ENCODE measurements around the gene RGS14. TPM values are rescaled to one million over a fixed set of nuclear protein-coding genes. Genes with fewer than 3 reads are reported as not detected.
"Not testable (repeated sequence)": the region's sequence is repeated elsewhere in the genome, so short reads cannot be mapped to it uniquely, and the experiment has no call there.

The RGS14 gene
- total and polyA plus RNA-seq, 2 donors (not counting 3 experiments of a cell fraction or from before 2014, with no cell fraction given): 4.3 to 7.3 TPM

- Histone ChIP-seq H3K9me3 (replicated peaks; ENCODE audit: control insufficient read depth, insufficient read depth, low read length) (no peaks in the 10 kb centered on the region), H3K9ac (replicated peaks; ENCODE audit: extremely low read depth, insufficient read depth, low read length) (no peak overlapping the region), H3K27me3 (ENCODE audit: control insufficient read depth in 2 of 2, insufficient read depth in 2 of 2, low read length in 2 of 2) (no peaks in the 10 kb centered on the region), H3K79me2 (ENCODE audit: control insufficient read depth, insufficient read depth, low read length) (no peaks in the 10 kb centered on the region), H4K20me1 (replicated peaks; ENCODE audit: control insufficient read depth, extremely low read depth, insufficient read depth, low read length) (no peaks in the 10 kb centered on the region), H3K4me1 (ENCODE audit: control insufficient read depth, extremely low read depth, insufficient read depth, low read length) (peaks cover 19% of the 10 kb centered on the region), H3K9me1 (replicated peaks; ENCODE audit: control insufficient read depth, extremely low read depth, insufficient read depth, low read length) (no peaks in the 10 kb centered on the region), H3K4me2 (ENCODE audit: insufficient read depth, low read length) (no peak overlapping the region), H3K4me3 (replicated peaks in 1 of 3; ENCODE audit: insufficient read depth in 1 of 3, low read depth in 1 of 3, low read length in 3 of 3) (no peak overlapping the region), H3K36me3 (ENCODE audit: control insufficient read depth in 2 of 2, extremely low read depth in 1 of 2, insufficient read depth in 2 of 2, low read length in 2 of 2) (no peaks in the 10 kb centered on the region), H2AFZ (ENCODE audit: low read depth, low read length) (no peak overlapping the region), H3K27ac (ENCODE audit: insufficient read depth, low read depth, low read length) (no peak overlapping the region)
- TF ChIP-seq, protein P1, sequence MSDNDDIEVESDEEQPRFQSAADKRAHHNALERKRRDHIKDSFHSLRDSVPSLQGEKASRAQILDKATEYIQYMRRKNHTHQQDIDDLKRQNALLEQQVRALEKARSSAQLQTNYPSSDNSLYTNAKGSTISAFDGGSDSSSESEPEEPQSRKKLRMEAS (IDR thresholded peaks at IDR 0.05; ENCODE audit: insufficient read depth, insufficient read length): no peak
- no peak for TF ChIP-seq CTCF (IDR thresholded peaks at IDR 0.05; ENCODE audit: extremely low read depth in 1 of 2, insufficient read depth in 1 of 2, low read depth in 1 of 2, low read length in 2 of 2)
- no peak for TF ChIP-seq JUN (IDR thresholded peaks at IDR 0.05; ENCODE audit: borderline replicate concordance, insufficient read depth, insufficient read length, low read depth)
- TF ChIP-seq MYC (IDR thresholded peaks at IDR 0.05; ENCODE audit: low read depth, low read length): no peak
- no peak for TF ChIP-seq FOS (IDR thresholded peaks at IDR 0.05; ENCODE audit: borderline replicate concordance, insufficient read depth, low read length)
- TF ChIP-seq GATA2 (IDR thresholded peaks at IDR 0.05; ENCODE audit: insufficient read depth, insufficient read length, low read depth, low read length): no peak
- TF ChIP-seq POLR2AphosphoS5 (IDR thresholded peaks at IDR 0.05; ENCODE audit: insufficient read depth, low read depth, low read length): no peak
- TF ChIP-seq EZH2 (IDR thresholded peaks at IDR 0.05; ENCODE audit: borderline replicate concordance, low read depth, low read length, severe bottlenecking): no peak
- POLR2A ChIA-PET: interaction anchor here (1.0 kb wide), 1 partner anchor 11 kb away, joined by 3 read pairs; no protein-coding TSS in a partner anchor
- DNase-seq (ENCODE audit: low read depth, low spot score) (no peak), FAIRE-seq (no peak)
- no TSS peak for BruUV-seq (replicated peaks)
- intact Hi-C loops (cut with micrococcal nuclease): no loop called here
- dilution Hi-C loops (cut with MboI; ENCODE audit: extremely low pct_ligation_motif_present, low sequenced_read_pairs): loop anchor here (5.0 kb wide), 1 partner anchor 38 kb away; no protein-coding TSS in a partner anchor
- CTCF ChIA-PET: interaction anchor here (1.6 to 2.4 kb wide), 2 partner anchors 24 to 50 kb away, joined by 3 to 8 read pairs; no protein-coding TSS in a partner anchor
Measured at GRCh38 chr5:177359860-177360259, 2.1 kb downstream of the RGS14 start.

GRCh38 chr5:177360740-177361139 lies 3.0 kb downstream of the RGS14 start:
- H3K4me2 ChIP-seq (ENCODE audit: insufficient read depth, low read length); H3K9me1 ChIP-seq (replicated peaks; ENCODE audit: control insufficient read depth, extremely low read depth, insufficient read depth, low read length); H3K79me2 ChIP-seq (ENCODE audit: control insufficient read depth, insufficient read depth, low read length); H3K4me3 ChIP-seq (replicated peaks in 1 of 3; ENCODE audit: insufficient read depth in 1 of 3, low read depth in 1 of 3, low read length in 3 of 3); FAIRE-seq; H3K9me3 ChIP-seq (replicated peaks; ENCODE audit: control insufficient read depth, insufficient read depth, low read length); H3K36me3 ChIP-seq (ENCODE audit: control insufficient read depth in 2 of 2, extremely low read depth in 1 of 2, insufficient read depth in 2 of 2, low read length in 2 of 2); H2AFZ ChIP-seq (ENCODE audit: low read depth, low read length); H4K20me1 ChIP-seq (replicated peaks; ENCODE audit: control insufficient read depth, extremely low read depth, insufficient read depth, low read length); BruUV-seq (replicated peaks); H3K9ac ChIP-seq (replicated peaks; ENCODE audit: extremely low read depth, insufficient read depth, low read length); intact Hi-C loops (cut with micrococcal nuclease); H3K27ac ChIP-seq (ENCODE audit: insufficient read depth, low read depth, low read length); DNase-seq (ENCODE audit: low read depth, low spot score); H3K27me3 ChIP-seq (ENCODE audit: control insufficient read depth in 2 of 2, insufficient read depth in 2 of 2, low read length in 2 of 2): not testable (repeated sequence)
- H3K4me1 ChIP-seq (ENCODE audit: control insufficient read depth, extremely low read depth, insufficient read depth, low read length): peaks cover 19% of the 10 kb centered on the region
- dilution Hi-C loops (cut with MboI; ENCODE audit: extremely low pct_ligation_motif_present, low sequenced_read_pairs): loop anchor here (5.0 kb wide), 1 partner anchor 38 kb away; no protein-coding TSS in a partner anchor
- POLR2A ChIA-PET: interaction anchor here (1.0 to 1.1 kb wide), 2 partner anchors 10 kb away, joined by 3 to 6 read pairs; partner anchors contain the start of gene LMAN2
- CTCF ChIA-PET: interaction anchor here (1.2 to 2.4 kb wide), 5 partner anchors 10 to 249 kb away, joined by 3 to 15 read pairs (median 8); no protein-coding TSS in a partner anchor
